GM10248 (cell line): ENCODE data around the gene RNF207.

ENCODE experiments used
- CTCF ChIA-PET: fragments of 300-600 bp; sonication (Branson Sonifier 250); formaldehyde crosslinking; extraction: SDS; loops from one replicate; lab custom pipeline; 2021; ENCODE audit warnings: antibody characterized with exemption; lab: Yijun Ruan, JAX
- POLR2A ChIA-PET: fragments of 350-650 bp; sonication (Branson Sonifier 250); formaldehyde crosslinking; extraction: SDS; loops from one replicate; lab custom pipeline; 2020; ENCODE audit warnings: antibody characterized with exemption; lab: Yijun Ruan, JAX
- DNase-seq: peaks from one replicate; pipeline ENCODE4 v3.0.0; 2012; ENCODE audit errors: extremely low spot score
- CTCF ChIP-seq: IDR thresholded peaks from 2 replicates; pipeline ENCODE4 v1.5.1; 2012; ENCODE audit warnings: mild to moderate bottlenecking, low read depth; ENCODE audit errors: extremely low read depth, missing control alignments, control extremely low read depth

Gene RNF207

GRCh38 chr1:6261615-6261995, 55.7 kb downstream of the RNF207 start:
- TF ChIP-seq CTCF, result no peak

GRCh38 chr1:6262555-6263420, 56.9 kb downstream of the RNF207 start:
- POLR2A ChIA-PET, result no interaction called here

More at GRCh38 chr1:6261615-6261995, 55.7 kb downstream of the RNF207 start:
- ChIA-PET CTCF (interaction anchor here (0.9 to 9.2 kb wide), 3 partner anchors 15 to 84 kb away, joined by 3 to 64 read pairs (median 4); no protein-coding TSS in a partner anchor), POLR2A (no interaction called here)
- no peak for DNase-seq

GRCh38 chr1:6263716-6264115, 57.8 kb downstream of the RNF207 start:
- DNase-seq, result no peak
- ChIA-PET POLR2A (no interaction called here), CTCF (interaction anchor here (9.2 kb wide), 1 partner anchor 17 kb away, joined by 64 read pairs; no protein-coding TSS in a partner anchor)
- TF ChIP-seq CTCF, result no peak

More at GRCh38 chr1:6262555-6263420, 56.9 kb downstream of the RNF207 start:
- DNase-seq, result no peak
- no peak for TF ChIP-seq CTCF
- CTCF ChIA-PET, result interaction anchor here (0.9 to 9.2 kb wide), 4 partner anchors 16 to 83 kb away, joined by 3 to 64 read pairs (median 4); no protein-coding TSS in a partner anchor

DNA sequence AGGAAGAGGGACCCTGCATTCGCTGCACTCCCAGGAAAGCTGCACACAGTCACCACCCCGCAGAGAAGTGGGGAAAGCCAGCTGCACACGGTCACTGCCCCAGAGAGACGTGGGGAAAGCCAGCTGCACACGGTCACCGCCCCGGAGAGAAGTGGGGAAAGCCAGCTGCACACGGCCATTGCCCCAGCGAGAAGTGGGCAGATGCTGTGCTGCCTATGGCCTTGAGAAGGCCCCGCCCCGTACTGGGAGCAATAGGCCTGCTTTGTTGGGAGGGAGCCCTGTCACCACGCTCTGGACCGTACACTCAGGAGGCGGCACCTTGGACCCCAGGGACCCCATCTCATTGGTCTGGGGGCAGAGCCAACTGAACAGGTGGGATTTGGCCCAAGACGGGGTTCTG, 59.2 kb downstream of the RNF207 start:
- no peak for TF ChIP-seq CTCF
- DNase-seq, result no peak
- ChIA-PET CTCF (interaction anchor here (1.2 to 9.2 kb wide), 2 partner anchors 18 to 158 kb away, joined by 3 to 64 read pairs; no protein-coding TSS in a partner anchor), POLR2A (no interaction called here)

- ChIA-PET POLR2A (no interaction called here), CTCF (interaction anchor here (9.2 kb wide), 1 partner anchor 20 kb away, joined by 64 read pairs; no protein-coding TSS in a partner anchor)
- DNase-seq, result no peak
- TF ChIP-seq CTCF, result no peak
These were observed 60.7 kb downstream of the RNF207 start for GRCh38 chr1:6266641-6267040.

GRCh38 chr1:6267686-6268322, 61.9 kb downstream of the RNF207 start:
- no peak for TF ChIP-seq CTCF
- CTCF ChIA-PET, result interaction anchor here (1.0 to 1.3 kb wide), 5 partner anchors 21 to 81 kb away, joined by 3 to 7 read pairs (median 3); no protein-coding TSS in a partner anchor
- no peak for DNase-seq
- POLR2A ChIA-PET, result no interaction called here
